ENCODE measurements around the gene SMU1.

- TF ChIP-seq CTCF (IDR thresholded peaks at IDR 0.05) (no peak), ZFX (IDR thresholded peaks at IDR 0.05; ENCODE audit: borderline replicate concordance) (no peak)
Observed at GRCh38 chr9:33106827-33107621, 30.6 kb upstream of the SMU1 start.

All from 22Rv1 (cell line).